ENCODE data around the gene GFRA4.

GFRA4 gene

GRCh38 chr20:3654326-3655130 is 8.7 kb downstream of the GFRA4 start:
- no peak for DNase-seq (ENCODE audit: low read depth, low spot score)

GRCh38 chr20:3653921-3654320 is 9.3 kb downstream of the GFRA4 start:
- TF ChIP-seq FOXP2 (optimal IDR thresholded peaks at IDR 0.05; ENCODE audit: control extremely low read depth, extremely low read length, insufficient read depth) (no peak), EZH2 (IDR thresholded peaks at IDR 0.05) (no peak), POLR2AphosphoS5 (IDR thresholded peaks at IDR 0.05; ENCODE audit: borderline replicate concordance, low read depth, low read length) (no peak)
- Histone ChIP-seq H3K27ac (no peak overlapping the region), H3K4me3 (no peak overlapping the region), H3K9ac (ENCODE audit: insufficient read length) (no peak overlapping the region), H3K9me3 (ENCODE audit: low read depth, low read length) (no peaks in the 10 kb centered on the region), H3K36me3 (ENCODE audit: insufficient read depth, low read length) (no peaks in the 10 kb centered on the region)
- no peak for DNase-seq (ENCODE audit: low read depth, low spot score)

More at GRCh38 chr20:3654326-3655130, 8.7 kb downstream of the GFRA4 start:
- no peak overlapping the region for H3K9ac ChIP-seq (ENCODE audit: insufficient read length)
- TF ChIP-seq POLR2AphosphoS5 (IDR thresholded peaks at IDR 0.05; ENCODE audit: borderline replicate concordance, low read depth, low read length) (no peak), FOXP2 (optimal IDR thresholded peaks at IDR 0.05; ENCODE audit: control extremely low read depth, extremely low read length, insufficient read depth) (no peak), EZH2 (IDR thresholded peaks at IDR 0.05) (no peak)
- no peak overlapping the region for H3K27ac ChIP-seq
- H3K9me3 ChIP-seq (ENCODE audit: low read depth, low read length): no peaks in the 10 kb centered on the region
- H3K36me3 ChIP-seq (ENCODE audit: insufficient read depth, low read length): no peaks in the 10 kb centered on the region
- no peak overlapping the region for H3K4me3 ChIP-seq

GRCh38 chr20:3652676-3653596 is 10.3 kb downstream of the GFRA4 start:
- Histone ChIP-seq H3K36me3 (ENCODE audit: insufficient read depth, low read length) (no peaks in the 10 kb centered on the region), H3K27ac (no peak overlapping the region), H3K4me3 (no peak overlapping the region), H3K9me3 (ENCODE audit: low read depth, low read length) (no peaks in the 10 kb centered on the region), H3K9ac (ENCODE audit: insufficient read length) (no peak overlapping the region)
- DNase-seq (ENCODE audit: low read depth, low spot score): no peak
- no peak for TF ChIP-seq POLR2AphosphoS5 (IDR thresholded peaks at IDR 0.05; ENCODE audit: borderline replicate concordance, low read depth, low read length)
- TF ChIP-seq EZH2 (IDR thresholded peaks at IDR 0.05): no peak
- TF ChIP-seq FOXP2 (optimal IDR thresholded peaks at IDR 0.05; ENCODE audit: control extremely low read depth, extremely low read length, insufficient read depth): no peak

- no peak for DNase-seq (ENCODE audit: low read depth, low spot score)
- Histone ChIP-seq H3K4me3 (no peak overlapping the region), H3K36me3 (ENCODE audit: insufficient read depth, low read length) (no peaks in the 10 kb centered on the region), H3K9ac (ENCODE audit: insufficient read length) (no peak overlapping the region), H3K27ac (no peak overlapping the region), H3K9me3 (ENCODE audit: low read depth, low read length) (no peaks in the 10 kb centered on the region)
- no peak for TF ChIP-seq POLR2AphosphoS5 (IDR thresholded peaks at IDR 0.05; ENCODE audit: borderline replicate concordance, low read depth, low read length)
- TF ChIP-seq EZH2 (IDR thresholded peaks at IDR 0.05): no peak
- TF ChIP-seq FOXP2 (optimal IDR thresholded peaks at IDR 0.05; ENCODE audit: control extremely low read depth, extremely low read length, insufficient read depth): no peak
Observed at GRCh38 chr20:3652221-3652620, 11.0 kb downstream of the GFRA4 start.

- Histone ChIP-seq H3K4me3 (no peak overlapping the region), H3K9ac (ENCODE audit: insufficient read length) (no peak overlapping the region), H3K36me3 (ENCODE audit: insufficient read depth, low read length) (no peaks in the 10 kb centered on the region), H3K9me3 (ENCODE audit: low read depth, low read length) (no peaks in the 10 kb centered on the region), H3K27ac (no peak overlapping the region)
- DNase-seq (ENCODE audit: low read depth, low spot score): no peak
- TF ChIP-seq EZH2 (IDR thresholded peaks at IDR 0.05) (no peak), POLR2AphosphoS5 (IDR thresholded peaks at IDR 0.05; ENCODE audit: borderline replicate concordance, low read depth, low read length) (no peak), FOXP2 (optimal IDR thresholded peaks at IDR 0.05; ENCODE audit: control extremely low read depth, extremely low read length, insufficient read depth) (no peak)
Observed at GRCh38 chr20:3651204-3651962, 11.8 kb downstream of the GFRA4 start.

GRCh38 chr20:3648951-3649350 is 14.2 kb downstream of the GFRA4 start:
- H3K27ac ChIP-seq: no peak overlapping the region
- no peaks in the 10 kb centered on the region for H3K36me3 ChIP-seq (ENCODE audit: insufficient read depth, low read length)
- no peak overlapping the region for H3K4me3 ChIP-seq
- H3K9ac ChIP-seq (ENCODE audit: insufficient read length): no peak overlapping the region
- TF ChIP-seq POLR2AphosphoS5 (IDR thresholded peaks at IDR 0.05; ENCODE audit: borderline replicate concordance, low read depth, low read length) (no peak), FOXP2 (optimal IDR thresholded peaks at IDR 0.05; ENCODE audit: control extremely low read depth, extremely low read length, insufficient read depth) (no peak), EZH2 (IDR thresholded peaks at IDR 0.05) (no peak)
- no peak for DNase-seq (ENCODE audit: low read depth, low spot score)
- H3K9me3 ChIP-seq (ENCODE audit: low read depth, low read length): no peaks in the 10 kb centered on the region

DNA sequence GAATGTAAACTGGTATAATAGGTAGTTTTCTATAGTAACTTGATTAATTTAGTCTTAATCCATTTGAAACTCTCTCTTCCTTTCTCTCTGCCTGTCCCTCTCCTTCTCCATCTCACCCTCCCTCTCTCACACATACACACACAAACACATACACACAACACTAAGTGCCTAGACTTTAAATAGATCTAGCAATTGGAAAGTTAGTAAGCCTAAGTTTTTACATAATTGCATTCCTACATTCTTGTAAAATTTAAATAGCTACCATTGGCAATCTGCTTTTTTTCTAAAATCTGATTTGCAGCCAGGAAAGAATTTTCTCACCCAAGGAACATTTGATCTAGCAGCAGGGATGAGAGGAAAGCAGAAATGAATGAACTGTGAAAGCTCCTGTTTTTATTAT is 15.7 kb downstream of the GFRA4 start:
- Histone ChIP-seq H3K36me3 (ENCODE audit: insufficient read depth, low read length) (no peaks in the 10 kb centered on the region), H3K27ac (no peak overlapping the region), H3K4me3 (no peak overlapping the region), H3K9me3 (ENCODE audit: low read depth, low read length) (no peaks in the 10 kb centered on the region), H3K9ac (ENCODE audit: insufficient read length) (no peak overlapping the region)
- no peak for DNase-seq (ENCODE audit: low read depth, low spot score)
- no peak for TF ChIP-seq FOXP2 (optimal IDR thresholded peaks at IDR 0.05; ENCODE audit: control extremely low read depth, extremely low read length, insufficient read depth)
- no peak for TF ChIP-seq POLR2AphosphoS5 (IDR thresholded peaks at IDR 0.05; ENCODE audit: borderline replicate concordance, low read depth, low read length)
- no peak for TF ChIP-seq EZH2 (IDR thresholded peaks at IDR 0.05)

All from SK-N-MC (cell line).